Eye (tissue), 1 donor: Measurements from ENCODE around the gene HDAC8.

ENCODE experiments used
- DNase-seq: peaks from one replicate; pipeline ENCODE4 v3.0.0-alpha.2; 2015

HDAC8 gene

DNA sequence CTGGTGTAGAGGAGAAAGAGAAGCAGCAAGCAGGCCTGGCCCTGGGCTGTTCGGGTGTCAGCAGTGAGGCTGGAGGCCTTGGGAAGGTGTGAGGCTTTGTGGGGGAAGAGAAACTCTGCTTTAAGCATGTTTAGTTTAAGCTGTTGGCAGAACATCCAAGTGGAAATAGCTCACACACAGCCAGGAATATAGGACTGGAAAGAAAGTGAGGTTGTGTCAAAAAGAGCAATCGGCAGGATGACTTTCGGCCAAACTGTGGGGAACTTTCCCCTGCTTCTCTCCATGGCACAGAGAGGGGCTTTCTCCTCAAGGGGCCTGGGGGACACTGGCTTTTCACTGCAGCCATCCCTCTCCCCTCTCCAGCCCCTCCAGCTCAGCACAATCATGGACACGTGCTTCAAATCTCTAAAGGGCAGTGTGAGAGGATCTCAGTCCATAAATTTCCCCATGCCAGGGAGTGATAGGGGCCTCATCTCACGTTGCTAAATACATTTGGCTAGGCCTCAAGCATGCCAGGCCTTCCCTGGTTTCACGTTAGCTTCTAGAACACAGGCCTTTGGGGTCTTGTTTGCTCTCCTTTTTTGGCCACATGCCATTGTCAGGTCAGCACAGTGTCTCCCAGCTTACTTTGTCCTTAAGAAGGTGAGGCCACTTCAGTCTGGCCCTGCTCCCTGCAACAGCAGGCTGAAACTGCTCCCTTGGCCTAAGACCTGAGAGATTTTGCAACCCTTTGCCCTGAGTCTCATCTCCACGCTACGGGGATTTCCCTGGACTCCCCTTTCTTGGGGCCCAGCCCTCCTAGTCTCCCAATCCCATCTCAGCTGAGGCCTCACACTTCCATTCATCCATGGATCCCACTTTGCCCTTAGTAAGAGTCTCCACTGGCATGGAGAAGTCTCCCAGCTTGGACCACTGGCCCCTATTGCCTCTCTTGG lies 258.7 kb downstream of the HDAC8 start:
- peak; percentile 17 for DNase-seq

DNA sequence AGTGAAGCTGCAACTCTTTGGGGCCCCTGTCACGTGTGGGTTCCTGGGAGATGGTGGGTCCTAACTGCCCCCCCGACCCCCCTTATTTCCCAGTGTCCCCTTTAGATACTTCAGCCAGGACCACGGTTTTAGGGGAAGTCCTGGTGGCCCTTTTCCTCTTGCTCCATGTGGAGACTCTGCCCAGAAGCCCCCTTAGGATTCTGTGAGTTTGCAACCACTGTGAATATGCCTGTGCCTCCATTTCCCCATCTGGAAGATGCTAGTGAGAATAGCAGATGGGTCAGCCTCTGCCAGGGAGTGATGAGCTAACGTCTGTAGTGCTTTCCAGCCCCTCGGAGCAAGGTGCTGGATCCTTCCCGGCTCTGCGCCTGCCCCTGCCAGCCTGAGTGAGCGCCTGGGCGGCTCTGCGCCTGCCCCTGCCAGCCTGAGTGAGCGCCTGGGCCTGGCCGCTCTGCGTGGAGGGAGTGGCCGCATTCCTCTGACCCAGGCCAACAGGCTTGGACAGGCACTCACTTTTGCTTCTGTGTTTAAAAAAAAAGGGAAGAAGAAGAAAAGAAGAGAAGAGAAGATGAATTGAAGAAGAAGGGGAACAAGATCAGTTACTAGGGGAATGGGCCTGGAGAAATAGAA lies 260.2 kb downstream of the HDAC8 start:
- no peak for DNase-seq

DNA sequence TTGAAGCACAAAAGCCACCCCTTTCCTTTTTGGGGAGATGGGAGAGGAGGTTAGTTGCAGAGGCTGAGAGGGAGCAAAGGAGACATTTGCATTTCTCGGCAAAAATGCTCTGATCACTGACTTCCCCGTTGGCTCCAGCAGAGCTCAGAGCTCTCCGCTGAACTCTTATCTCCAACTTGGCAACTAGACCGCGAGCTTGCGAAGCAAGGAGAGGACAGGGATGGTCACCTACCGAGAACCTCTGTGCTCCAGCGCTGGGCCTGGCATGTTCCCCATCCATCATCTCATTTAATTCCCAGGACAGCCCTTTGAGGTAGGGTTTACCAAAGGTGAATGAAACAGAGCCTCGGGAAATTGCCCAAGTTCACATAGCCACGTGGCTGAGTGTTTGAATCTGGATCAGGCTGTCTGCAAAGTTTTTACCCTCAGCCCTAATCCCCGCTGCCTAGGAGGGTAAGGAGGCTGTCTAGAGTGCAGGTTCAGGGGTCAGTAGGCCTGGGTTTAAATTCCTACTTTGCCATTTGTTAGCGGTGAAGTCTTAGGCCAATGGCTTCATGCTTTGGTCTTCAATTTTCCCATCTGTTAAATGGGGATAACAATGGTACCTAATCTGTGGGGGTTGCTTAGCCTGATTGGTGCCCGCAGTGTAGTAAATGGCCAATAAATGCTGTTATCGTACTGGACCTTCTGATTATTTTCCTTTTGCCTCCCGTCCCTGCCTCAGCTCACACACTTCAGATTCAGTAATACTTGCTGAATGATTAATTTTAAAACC lies 263.2 kb downstream of the HDAC8 start:
- no peak for DNase-seq

DNA sequence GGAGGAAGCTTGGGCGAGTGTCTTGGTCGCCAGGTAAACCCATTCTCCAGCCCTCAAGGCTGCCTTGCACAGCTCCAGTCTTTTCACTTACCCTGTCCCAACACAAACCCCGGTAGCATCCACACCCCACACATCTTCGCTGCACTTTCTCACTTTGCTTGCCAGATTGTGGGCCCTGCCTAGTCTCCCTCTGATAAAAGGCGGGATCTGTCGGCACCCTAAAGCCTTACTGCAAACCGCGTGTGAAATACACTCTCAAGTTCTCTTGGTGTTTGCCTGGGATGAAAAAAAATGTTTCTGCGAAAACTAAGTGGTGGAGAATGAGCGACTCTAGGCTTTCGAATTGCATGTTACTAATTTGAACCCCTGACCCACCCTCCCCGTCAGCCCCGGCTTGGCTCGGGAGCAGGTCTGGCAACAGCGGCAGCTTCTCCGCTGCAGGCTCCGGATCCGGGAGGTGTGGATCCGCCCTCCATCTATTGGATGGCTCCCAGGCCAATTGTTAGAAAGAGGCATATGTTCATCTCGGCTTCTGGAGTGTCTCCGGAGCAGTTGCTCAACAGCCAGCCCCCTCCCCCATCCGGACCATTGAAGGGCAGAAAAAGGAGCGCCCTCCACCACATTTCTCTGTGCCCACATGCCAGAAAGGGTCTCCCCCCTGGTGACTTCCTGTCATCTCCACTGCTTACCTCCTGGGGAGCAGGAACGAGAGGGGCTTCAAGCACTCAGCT lies 263.9 kb downstream of the HDAC8 start:
- DNase-seq = peak; percentile 88

DNA sequence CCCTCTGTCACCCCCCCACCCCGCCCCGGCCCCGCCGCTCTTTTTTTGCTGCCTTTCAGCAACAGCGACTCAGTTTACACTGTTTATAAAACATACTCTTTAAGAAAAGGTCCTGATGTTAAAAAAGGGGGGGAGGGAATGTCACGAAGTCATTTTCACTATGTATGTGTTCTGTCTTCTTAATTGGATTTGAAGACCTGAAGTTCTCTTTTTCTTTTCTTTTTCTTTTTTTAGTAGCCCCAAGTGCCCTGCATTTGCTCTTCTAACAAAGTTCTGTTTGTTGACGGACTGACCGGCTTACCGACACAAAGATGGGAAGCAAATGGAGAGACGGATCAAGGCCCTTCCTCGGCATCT lies 264.5 kb downstream of the HDAC8 start:
- DNase-seq = no peak

DNA sequence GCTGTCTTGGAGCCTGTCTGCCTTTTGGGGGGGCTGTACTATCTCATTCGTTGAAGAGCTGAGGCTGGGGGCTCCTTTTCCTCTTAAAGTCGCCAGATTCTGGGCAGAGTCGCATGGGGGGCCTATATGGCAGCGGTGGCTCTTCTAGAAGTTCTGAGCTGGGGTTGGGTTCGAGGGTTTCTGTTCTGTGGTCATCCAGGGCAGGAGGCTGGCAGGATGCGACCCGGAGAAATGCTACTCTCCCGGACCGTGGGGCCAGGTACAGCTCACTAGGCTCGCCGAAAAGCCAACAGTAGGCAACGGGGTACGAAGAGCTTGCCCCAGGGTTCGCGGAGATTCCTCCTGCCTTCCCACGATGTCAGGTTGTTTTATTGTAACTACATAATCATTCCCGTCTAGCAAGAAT lies 265.0 kb downstream of the HDAC8 start:
- DNase-seq = peak; percentile 38

DNA sequence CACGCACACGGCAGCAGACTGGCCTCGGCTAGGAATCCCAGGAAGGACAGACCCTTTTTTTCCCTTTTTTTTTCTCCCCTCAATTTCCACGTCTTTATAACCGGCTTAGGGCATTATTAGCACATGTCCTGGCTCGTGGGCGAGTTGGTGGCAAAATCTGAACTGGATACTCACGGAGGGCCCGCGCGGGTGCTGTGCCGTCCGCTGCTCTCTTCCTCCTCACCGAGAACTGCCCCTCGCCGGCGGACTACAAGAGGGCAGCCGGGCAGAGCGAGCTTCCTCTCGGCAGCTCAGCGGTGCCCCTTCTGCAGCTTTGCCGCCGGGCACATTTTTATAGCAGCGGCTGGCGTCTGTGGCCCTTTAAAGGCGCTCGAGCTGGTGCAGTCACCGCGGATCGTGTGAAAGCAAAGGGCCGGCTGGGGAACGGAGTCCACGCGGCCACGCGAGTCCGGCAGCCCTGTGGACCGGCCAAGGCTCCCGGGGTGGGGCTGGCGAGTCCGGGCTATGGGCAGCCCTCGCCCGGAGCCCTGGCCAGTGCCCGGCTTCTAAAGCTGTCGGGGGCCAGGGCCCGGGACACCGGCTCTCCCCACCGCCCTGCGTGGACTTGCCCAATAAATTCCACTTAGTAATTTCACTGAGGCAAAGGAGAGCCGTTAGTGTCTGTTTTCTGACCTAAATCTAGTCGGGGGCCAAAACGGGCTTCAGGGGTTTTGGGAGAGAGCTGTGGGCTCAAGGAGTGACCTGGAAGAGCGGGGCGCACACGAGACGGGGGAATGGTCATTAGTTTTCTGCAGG lies 265.6 kb downstream of the HDAC8 start:
- DNase-seq = peak; percentile 87

DNA sequence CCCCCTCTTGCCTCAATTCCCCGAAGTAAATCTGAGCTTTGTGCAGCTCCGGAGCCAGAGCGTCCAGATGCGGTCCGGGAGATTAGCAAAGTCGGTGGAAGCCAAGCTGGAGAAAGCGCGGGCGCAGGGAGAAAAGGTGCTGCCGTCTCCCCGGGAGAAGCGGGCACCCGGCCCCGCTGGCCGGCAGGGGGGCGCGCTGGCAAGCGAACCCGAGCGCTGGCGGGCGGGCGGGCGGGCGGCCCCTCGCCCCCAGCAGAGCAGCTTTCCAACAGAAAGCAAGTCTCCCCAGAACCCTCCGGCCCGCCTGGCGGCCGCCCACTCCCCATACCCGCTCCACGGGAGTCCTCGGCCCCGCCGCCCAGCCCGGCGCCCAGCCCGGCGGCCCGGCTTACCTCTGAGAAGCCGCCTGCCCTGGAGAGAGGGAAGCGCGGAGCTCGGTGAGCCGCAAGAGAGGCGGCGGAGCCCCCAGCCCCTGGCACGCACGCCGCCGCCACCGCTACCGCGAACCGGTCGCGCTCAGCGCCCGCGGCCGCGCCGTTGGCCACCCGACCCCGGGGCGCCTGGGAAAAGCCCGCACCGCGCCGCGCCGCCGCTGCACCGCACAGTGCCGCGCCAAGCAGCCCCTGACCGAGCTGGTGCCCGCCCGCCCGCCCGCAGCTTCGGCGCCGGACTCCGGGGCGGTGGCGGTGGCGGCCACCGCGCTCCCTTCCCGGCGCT lies 266.4 kb downstream of the HDAC8 start:
- peak; percentile 30 for DNase-seq

DNA sequence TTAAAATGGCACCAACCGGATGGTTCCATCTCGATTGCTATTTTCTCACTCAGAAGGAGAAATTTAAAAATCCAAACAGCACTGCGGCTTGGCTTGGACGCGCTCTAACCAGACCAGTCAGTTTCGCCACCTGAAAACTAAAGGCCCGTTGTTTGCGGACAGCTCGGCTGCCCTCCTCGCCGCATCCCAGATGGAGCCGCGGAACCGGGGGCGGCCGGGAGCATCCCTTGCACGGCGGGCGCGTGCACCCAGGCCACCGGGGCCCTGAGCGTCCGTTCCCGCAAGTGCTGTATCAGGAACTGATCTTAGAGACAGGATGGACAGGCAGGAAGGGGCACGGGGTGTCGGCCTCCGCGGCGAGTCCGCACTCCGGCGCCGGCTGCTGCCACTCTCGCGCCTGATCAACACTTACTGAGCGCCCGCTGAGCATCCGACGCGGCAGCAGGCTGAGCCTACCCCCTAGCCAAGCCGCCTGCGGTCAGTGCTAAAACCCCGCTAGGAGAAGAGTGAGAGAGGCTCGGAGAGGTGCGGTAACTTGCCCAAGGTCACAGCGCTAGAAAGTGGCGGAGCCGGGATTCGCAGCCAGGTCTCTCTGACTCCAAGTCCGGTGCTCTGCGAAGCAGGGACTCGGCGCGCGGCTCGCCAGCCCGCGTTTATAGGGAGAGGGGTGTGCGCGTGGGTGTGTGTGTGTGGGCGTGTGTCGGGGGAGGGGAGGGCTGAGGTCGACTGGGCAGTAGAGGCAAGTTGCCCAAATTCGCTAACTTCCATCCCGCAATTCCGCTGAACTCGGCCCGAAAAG lies 267.2 kb downstream of the HDAC8 start, which contains the start of gene CITED1:
CITED1 (minus strand) TSS at position 629 of the 799 bp plus-strand sequence. CDS start 3,045 bp downstream, outside the sequence.
- DNase-seq = peak; percentile 53

DNA sequence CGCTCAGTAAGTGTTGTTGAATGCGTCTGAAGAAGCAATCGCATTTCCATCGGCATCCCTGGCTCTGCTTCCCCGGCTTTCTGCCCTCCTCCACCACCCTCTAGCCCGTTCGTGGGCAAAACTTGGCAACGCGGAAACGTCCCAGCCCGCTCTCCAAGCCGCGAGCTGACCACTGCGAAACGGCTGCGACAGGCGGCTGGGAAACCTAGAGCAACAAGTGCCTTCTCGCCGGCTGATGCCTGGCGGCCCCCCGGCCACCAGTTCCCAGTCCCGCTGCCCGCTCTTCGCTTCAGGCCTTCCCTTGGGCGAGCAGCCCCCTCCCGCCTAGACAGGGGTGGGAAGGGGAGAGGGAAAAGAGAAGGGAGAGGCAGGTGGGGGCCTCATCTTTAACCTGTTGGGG lies 267.8 kb downstream of the HDAC8 start:
- no peak for DNase-seq

DNA sequence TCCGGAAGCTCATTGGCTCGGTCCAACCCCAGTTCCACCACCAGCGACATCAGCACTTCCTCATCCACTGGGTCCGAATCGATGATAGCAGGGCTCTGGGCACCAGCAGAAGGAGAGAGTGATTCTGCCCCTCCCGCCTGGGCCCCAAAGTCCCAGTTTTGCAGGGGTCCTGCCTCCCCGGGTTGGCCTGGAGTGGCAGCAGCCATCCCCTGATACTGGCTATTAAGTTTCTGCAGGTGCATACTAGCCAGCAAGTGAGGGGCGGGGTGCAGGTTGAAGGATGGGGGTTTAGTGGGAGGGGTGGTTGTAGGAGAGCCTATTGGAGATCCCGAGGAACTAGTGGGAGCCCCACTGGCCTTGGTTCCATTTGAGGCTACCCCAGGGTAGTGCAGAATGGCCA lies 270.9 kb downstream of the HDAC8 start:
- no peak for DNase-seq

DNA sequence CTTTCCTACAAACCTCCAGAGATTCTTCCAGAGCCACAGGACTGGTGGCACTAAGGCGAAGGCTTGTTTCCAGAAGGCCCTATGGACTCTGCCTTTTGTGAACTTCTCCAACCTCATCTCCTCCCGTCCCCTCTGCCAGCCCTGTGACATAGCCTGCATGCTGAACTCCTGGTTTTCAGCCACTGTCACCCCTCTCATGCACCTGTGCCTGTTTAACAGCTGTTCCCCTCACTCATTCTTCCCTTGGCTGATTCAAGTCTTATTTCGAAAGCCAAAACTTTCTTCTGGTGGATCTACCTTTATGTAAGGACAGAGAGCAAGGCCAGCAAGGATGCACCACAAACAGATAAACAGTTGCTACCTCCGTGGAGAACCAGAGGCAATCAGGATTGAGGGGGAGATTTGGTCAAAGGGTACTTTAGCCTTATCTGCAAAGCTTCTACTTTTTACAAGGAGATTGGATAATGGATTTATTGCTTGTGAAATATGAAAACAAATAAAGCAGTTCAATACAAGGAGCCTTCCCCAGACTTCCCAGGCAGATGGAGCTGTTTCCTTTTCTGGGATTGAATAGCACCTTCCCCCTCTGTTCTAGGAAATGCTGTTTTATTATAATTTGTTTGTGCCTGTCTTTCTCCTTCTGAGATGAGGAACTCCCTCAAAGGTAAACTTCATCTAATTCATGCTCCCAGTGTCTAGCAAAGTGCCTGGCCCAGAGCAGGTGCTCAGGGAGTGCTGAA lies 272.6 kb downstream of the HDAC8 start:
- DNase-seq = no peak

DNA sequence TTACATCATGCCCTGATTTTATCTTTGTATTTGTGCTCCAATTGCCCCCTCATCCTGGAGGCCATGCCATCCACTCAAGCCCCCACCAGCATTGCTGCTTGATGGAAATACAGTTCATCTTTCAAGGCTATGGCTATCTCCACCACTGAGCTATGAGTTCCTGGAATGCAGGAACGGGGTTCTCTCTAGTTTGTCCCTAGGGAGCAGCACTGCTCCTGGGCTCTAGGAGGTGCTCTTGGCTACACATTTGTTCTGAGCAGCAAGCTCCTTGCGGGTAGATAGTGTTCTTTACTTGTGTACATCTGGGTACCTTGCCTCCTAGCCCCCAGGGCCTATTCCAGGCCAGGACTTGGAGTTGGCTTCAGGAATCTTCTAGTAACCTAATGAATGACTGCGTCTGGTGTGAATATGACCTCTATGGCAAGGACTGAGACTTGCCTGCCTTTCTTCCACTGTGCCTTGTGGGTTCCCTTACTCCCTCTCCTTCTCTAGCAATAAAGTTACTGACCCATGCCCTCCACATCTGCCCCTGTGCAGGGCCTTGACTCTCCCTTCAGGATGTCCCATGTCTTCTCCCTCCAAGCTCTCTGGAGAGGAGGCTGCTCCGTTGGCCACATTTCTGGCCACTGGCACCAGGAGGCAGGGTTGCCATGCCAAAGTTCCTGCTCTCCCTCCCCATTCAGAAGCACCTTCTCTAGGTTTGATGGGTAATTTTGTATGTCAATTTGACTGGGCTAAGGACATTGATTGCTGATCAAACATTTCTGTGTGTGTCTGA lies 274.5 kb downstream of the HDAC8 start:
- no peak for DNase-seq

DNA sequence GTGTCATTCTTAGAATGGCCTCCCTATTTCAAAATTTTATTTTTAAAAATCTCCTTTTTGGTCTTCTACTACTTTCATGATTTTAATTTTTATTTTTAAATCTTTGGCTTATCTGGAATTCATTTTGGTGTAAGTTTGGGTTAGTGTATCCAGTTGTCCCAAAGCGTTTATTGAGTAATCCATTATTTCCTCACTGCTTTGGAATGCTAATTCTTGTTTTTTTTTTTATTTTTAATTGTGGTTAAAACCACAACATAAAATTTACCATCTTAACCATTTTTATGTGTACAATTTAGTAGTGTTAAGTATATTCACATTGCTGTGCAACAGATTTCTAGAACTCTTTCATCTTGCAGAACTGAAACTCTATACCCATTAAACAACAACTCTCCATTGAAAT lies 275.7 kb downstream of the HDAC8 start:
- DNase-seq = no peak

DNA sequence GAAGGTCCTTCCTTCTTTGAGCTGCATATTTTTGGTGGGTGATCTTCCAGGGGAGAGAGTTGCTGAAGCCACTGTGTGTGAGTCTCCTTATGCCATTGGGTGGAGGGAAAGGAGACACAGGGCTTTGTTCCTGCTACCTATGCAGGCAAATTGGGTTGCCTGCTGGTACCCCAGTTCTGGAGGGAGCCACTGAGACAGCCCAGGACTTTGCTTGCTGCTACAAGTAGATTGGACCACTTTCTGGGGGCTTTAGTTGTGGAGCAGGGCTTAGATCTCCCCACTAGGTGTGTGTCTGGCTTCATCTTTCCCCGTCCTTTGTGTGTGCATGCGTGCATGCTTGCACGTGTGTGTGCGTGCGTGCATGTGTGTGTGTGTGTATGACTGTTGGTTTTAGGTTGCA lies 276.9 kb downstream of the HDAC8 start:
- DNase-seq = no peak

DNA sequence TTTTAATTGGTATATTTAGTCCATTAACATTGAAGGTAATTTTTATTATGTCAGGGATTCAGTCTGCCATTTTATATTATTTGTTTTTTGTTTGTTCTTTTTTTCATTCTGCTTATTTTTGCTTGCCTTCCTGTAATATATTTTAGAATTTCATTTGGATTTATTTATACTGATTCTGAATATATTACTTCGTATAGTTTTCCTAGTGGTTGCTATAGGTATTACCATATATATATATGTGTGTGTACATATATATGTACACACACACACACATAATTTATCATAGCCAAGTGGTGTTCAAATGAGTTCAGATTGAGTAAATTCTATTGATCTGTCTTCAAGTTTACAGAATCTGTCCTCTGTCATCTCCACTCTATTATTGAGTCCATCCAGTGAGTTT lies 278.1 kb downstream of the HDAC8 start:
- DNase-seq = no peak

DNA sequence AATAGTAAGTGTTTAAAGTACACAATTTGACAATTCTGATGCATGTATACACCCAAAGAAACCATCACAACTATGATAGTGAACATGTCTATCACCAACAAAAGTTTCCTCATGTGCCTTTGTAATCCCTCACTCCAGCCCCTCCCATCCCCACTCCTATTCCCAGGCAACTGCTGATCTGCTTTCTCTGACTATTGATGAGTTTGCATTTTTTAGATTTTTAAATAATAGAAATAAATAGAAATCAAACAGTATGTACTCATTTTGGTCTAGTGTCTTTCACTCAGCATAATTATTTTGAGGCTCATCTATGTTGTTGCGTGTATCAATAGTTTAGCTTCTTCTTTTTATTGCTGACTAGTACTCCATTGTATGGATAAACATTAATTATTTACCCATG lies 290.3 kb downstream of the HDAC8 start:
- DNase-seq = no peak

DNA sequence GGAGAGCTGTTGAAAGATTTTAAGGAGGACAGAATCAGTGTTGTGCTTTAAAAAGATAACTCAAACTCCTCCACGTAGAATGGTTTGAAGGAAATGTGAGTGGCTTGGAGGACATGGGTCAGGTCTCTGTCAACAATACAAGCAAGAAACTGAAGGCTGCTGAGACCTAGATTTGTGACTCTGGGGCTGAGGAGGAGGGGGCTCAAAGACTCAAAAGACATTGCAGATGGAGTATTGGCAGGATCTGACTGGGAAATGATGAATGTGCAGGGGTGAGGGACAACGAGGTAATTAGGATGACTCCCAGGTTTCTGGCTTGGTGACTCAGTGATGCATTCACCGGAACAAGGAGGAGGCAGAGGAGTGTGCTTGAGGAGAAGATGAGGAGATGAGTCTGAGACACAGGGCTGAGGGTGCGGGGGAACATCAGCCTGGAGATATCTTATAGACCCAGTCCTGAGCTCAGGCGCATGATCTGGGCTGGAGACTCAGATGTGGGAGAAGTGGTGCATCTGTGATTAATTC lies 292.3 kb downstream of the HDAC8 start:
- no peak for DNase-seq
